GM19239 (cell line): ENCODE measurements around the gene SLX4.
"Not testable (repeated sequence)": the region's sequence is repeated elsewhere in the genome, so short reads cannot be mapped to it uniquely, and the experiment has no call there.

Source experiments
- DNase-seq: peaks from one replicate; pipeline ENCODE4 v3.0.0; 2011; ENCODE audit warnings: low spot score; ENCODE audit not compliant: insufficient read length
- FAIRE-seq: peaks from 2 replicates; lab custom pipeline; 2011; peaks lifted over from hg19 to GRCh38; lab: Jason Lieb, UNC

SLX4 gene

GRCh38 chr16:3641801-3642396 is 30.5 kb upstream of the SLX4 start:
- FAIRE-seq (no peak), DNase-seq (no peak)

DNA sequence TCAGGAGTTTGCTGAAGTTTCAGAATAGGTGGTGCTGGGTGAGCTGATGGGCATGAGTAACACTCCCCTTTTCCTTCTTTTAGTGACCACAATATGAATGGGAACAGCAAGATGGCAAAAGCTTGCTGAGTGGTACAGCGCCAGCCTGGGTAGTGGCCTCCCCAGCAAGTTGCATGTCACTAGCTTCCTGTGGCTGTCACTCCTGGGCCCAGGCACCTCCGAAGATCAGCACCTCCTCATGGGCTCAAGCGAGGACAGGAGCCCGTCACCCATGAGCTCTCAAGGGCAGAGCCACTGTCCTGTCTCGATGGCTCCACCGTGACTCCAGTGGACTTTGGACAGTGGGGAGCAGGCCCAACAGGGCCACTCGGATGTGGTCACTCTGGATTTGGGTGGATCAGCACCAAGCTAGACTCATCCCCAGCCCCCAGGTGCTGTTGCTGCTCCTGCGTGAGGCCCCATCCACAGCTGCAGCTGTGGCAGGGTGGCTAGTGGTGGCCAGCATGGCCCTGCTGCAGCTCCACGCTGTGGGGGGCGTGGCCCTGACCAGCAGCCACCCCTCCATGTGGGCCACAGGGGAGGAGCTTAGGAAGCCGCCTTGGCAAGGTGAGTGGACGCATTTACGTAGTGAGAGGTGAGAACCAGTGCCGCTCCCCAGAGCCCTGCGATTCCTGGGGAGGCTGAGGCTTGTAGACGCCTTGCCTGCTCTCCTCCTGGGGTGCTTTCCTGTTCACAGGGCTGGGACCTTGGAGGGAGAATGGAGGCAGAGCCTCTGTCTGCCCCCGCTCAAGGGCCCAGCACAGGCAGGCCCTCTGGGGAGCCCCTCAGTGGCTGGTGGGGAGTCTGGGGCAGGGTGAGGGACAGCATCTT is 29.5 kb upstream of the SLX4 start:
- FAIRE-seq = no peak

GRCh38 chr16:3640207-3640606 is 28.8 kb upstream of the SLX4 start:
- no peak for FAIRE-seq
- no peak for DNase-seq

More for the DNA sequence above, 29.5 kb upstream of the SLX4 start:
- no peak for DNase-seq

- DNase-seq (no peak), FAIRE-seq (no peak)
Measured at GRCh38 chr16:3638916-3639644, 27.7 kb upstream of the SLX4 start.

GRCh38 chr16:3637371-3637923 is 26.0 kb upstream of the SLX4 start:
- DNase-seq = no peak
- FAIRE-seq = peak; percentile 80

DNA sequence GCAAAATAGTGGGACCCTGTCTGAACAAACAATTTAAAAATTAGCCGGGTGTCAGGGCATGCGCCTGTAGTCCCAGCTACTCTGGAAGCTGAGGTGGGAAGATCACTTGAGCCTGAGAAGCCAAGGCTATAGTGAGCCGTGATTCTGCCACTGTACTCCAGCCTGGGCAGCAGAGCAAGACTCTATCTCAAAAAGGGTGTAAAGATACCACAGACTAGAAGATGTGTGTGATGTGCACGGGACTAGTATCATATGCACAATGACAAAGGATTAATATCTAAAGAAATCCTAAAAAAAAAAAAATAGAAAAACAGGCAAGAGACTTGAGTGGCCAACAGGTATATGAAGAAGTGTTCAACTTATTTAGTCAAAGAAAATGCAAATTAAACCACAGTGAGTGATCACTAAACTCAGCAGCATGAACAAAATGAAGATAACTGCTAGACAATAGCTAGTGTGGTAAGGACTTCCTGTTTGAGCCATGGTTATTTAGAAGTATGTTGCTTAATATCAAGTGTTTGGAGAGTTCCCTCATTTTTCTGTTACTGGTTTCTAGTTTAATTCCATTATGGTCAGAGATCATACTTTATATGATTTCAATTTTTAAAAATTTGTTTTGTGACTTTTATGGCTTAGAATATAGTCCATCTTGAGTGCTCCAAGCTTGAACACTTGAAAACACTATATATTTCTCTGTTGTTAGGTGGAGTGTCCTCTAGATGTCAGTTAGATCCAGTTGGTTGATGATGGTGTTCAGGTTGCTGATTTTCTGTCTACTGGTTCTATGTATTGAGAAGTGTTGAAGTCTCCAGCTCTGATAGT is 14.7 kb upstream of the SLX4 start:
- DNase-seq = no peak
- peak; percentile 66 for FAIRE-seq

DNA sequence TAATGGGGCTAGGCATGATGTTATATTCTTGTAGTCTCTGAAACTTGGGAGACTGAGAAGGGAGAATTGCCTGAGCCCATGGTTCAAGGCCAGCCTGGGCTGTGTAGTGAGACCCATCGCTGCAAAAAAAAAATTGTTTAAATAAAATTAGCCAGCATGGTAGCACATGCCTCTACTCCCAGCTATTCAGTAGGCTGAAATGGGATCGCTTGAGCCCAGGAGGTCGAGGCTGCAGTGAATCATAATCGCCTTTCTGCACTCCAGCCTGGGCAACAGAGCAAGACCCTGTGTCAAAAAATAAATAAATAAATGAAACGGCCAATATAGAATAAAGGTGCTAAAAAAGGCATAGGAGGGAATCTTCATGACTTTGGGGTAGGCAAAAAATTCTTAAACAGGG is 13.9 kb upstream of the SLX4 start:
- DNase-seq (no peak), FAIRE-seq (no peak)

GRCh38 chr16:3623642-3624041 is 12.2 kb upstream of the SLX4 start:
- DNase-seq = no peak
- FAIRE-seq = peak; percentile 90

- DNase-seq = no peak
- no peak for FAIRE-seq
Measured at GRCh38 chr16:3618769-3619141, 7.3 kb upstream of the SLX4 start.

DNA sequence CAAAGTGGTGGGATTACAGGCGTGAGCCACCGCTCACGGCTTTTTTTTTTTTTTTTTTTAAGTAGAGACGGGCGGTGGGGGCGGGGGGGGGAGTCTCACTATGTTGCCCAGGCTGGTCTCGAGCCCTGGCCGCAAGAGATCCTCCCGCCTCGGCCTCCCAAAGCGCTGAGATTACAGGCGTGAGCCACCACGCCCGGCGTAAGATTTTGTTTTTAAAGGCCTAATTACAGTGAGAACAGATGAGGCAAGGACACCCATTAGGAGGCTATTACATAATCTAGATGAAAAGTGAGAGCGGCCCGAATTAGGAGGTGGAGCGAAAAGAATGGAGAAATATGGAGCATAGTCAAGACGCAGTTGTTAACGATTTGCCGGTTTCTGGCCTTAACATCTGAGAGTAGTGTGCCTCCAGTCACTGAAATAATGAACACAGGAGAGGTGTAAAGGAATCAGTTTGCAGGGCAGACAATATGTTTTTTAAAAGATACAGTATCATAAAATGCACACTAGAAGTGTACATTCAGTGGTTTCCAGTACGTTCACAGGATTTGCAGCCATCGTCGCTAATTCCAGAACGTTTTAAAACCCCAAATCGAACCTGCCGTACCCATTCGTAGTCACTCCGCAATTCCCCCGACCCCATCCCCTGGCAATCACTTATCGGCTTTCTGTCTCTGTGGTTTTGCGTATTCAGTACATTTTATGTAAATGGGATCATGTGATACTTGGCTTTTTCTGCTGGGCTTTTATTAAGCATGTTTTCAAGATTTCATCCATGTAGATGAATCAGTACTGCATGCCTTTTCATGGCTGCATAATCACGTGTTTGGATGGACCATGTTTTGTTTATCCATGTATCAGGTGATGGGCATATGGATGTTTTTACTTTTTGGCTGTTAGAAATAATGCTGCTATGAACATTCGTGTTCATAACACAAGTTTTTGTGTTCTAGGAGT is 1.4 kb upstream of the SLX4 start:
- FAIRE-seq (no peak), DNase-seq (no peak)

DNA sequence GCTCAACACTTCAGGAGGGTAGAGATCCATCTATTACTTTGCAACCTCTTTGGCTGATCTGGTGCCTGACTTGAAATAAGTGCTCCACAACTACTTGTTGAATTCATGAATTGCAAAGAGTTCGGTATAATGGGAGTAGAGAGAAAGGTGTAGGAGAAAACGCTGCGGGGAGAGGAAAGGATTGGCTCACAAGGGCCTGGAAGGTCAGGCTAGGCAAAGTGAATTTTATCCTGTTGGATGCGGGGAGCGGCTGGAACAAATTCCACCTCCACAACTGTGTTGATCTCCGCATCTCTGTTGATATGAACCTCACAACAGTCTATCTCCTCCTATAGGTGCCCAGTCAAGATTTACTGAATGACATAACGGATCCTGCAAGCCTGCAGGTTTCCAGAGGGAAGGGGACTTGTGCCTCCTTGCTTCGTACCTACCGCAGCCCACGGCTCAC is 684 bp downstream of the SLX4 start:
- FAIRE-seq = no peak
- DNase-seq = no peak

GRCh38 chr16:3609895-3610697 is 1.3 kb downstream of the SLX4 start:
- no peak for DNase-seq
- FAIRE-seq = peak; percentile 69

DNA sequence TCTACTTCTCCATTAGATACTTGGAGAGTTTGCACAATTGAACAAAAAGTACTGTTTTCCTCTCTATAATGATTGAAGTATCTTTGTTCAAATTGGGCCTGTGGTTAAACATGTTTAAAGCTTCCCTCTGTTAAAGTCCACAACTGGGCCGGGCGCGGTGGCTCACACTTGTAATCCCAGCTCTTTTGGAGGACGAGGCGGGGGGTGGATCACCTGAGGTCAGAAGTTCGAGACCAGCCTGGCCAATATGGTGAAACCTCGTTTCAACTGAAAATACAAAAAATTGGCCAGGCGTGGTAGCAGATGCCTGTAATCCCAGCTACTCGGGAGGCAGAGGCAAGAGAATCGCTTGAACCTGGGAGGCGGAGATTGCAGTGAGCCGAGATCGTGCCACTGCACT is 2.4 kb downstream of the SLX4 start:
- DNase-seq, FAIRE-seq: not testable (repeated sequence)

DNA sequence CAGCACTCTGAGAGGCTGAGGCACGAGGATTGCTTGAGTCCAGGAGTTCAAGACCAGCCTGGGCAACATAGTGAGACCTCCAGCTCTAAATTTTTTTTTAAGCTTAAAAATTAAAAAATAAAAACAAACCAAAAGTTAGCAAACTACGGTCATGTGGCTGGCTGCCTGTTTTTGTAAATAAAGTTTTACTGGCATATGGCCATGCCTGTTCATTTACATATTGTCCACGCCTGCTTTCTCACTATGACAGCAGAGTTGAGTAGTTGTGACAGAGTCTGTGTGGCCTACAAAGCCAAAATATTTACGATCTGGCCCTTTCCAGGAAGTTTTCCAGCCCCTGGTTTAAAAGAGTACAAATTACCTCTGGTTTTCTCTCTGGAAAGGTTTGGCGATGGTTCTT is 3.3 kb downstream of the SLX4 start:
- DNase-seq (no peak), FAIRE-seq (no peak)

DNA sequence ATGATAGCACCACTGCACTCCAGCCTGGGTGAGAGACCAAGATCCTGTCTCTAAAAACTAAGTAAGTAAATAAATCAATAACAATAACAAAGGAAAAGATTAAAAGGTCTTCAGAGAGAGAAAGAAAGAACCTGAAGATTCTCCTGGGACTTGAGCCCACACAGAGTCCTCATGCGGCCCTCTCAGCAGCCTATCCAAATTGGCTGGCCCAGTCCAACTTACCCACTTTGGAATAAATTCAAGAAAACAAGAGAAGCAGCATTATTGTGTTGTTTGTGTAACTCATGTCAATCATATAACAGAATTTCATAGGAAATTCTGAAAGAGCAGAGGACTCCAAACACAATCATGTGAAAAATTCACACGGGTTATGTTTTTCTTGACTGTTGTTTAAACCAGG is 3.8 kb downstream of the SLX4 start:
- FAIRE-seq (no peak), DNase-seq (no peak)

DNA sequence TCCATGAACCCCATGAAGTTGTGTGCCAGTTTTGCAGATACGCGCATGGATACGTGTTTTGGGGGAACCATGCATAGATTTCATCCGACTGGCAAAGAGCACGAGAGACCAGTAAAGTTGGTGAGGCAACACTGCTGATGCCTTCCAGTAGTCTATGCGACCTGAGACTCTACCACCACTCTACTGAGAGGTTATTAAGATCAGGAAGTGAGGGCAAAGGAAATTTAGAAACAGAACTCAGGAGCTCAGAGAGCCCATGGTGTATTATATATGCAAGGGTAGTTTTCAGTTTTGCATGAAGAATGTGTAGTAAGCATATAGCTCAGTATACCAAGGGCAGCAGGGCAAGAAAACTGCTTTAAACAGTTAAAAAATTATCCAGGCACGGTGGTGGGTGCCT is 4.2 kb downstream of the SLX4 start:
- no peak for FAIRE-seq
- DNase-seq = no peak

DNA sequence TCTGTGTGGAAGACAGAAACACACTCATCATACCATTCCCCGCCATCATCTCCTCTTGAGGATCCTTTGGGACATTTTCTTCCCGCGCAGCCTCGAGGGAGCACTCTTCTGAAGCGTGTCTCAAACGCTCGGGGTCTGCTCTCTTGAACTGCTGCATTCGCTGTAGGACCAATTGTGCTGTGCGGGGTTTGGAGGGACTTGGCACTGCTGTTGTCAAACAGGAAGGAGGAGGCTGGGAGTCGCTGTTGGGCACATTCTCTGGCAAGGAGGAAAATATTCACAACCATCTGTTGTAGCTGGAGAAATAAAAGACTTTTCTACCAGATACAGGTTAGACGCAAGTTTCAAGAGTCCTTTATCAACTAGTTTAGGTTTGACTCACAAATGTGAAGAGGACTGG is 5.0 kb downstream of the SLX4 start:
- DNase-seq = no peak
- no peak for FAIRE-seq

- FAIRE-seq = no peak
Measured at GRCh38 chr16:3602320-3602653, 9.1 kb downstream of the SLX4 start.

More at GRCh38 chr16:3602320-3602653, 9.1 kb downstream of the SLX4 start:
- DNase-seq = no peak
